Activated CD8-positive, alpha-beta memory T cell treated with anti-CD3 and anti-CD28 coated beads for 24 hours (primary cell): ENCODE data around the gene CZIB.
"Not testable (repeated sequence)": the region's sequence is repeated elsewhere in the genome, so short reads cannot be mapped to it uniquely, and the experiment has no call there.

Experiments
- DNase-seq: peaks from one replicate; pipeline ENCODE4 v3.0.0-alpha.2; 2020

The CZIB gene

GRCh38 chr1:53238197-53239155 lies 18.0 kb upstream of the CZIB start, which contains the start of gene MAGOH:
Gene MAGOH (minus strand): TSS chr1:53238518. CDS start chr1:53238448, 70 bp downstream.
- peak; percentile 97 for DNase-seq

DNA sequence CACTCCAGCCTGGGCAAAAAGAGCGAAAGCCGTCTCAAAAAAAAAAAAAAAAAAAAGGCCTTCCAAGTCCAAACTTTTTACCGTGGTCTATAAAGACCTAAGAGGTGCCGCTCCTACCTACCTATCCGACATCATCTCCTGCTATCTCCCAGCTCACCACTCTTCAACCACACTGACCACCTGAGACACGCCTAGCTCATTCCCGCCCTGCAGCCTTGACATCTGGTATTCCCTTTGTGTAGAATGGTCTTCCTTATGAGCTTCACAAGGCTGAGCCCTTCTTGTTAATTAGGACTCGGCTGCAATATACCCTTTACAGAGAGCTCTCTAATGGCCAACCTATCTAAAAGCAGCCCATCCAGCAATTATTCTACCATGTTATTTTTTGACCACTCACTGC lies 17.2 kb upstream of the CZIB start:
- no peak for DNase-seq

- DNase-seq: no peak
Observed at GRCh38 chr1:53220962-53221286, 490 bp upstream of the CZIB start.

GRCh38 chr1:53219711-53220110 lies 723 bp downstream of the CZIB start:
- DNase-seq: no peak

- no peak for DNase-seq
Observed at GRCh38 chr1:53218201-53218600, 2.2 kb downstream of the CZIB start.

- no peak for DNase-seq
Observed at GRCh38 chr1:53214376-53214940, 6.0 kb downstream of the CZIB start.

DNA sequence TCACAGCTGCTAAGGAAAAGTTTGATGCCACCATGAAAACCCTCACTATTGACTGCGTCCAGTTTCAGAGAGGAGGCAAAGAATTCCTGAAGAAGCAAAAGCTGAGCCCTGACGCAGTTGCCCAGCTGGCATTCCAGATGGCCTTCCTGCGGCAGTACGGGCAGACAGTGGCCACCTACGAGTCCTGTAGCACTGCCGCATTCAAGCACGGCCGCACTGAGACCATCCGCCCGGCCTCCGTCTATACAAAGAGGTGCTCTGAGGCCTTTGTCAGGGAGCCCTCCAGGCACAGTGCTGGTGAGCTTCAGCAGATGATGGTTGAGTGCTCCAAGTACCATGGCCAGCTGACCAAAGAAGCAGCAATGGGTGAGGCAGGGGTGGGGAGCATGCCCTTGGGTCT lies 9.5 kb downstream of the CZIB start:
- no peak for DNase-seq

DNA sequence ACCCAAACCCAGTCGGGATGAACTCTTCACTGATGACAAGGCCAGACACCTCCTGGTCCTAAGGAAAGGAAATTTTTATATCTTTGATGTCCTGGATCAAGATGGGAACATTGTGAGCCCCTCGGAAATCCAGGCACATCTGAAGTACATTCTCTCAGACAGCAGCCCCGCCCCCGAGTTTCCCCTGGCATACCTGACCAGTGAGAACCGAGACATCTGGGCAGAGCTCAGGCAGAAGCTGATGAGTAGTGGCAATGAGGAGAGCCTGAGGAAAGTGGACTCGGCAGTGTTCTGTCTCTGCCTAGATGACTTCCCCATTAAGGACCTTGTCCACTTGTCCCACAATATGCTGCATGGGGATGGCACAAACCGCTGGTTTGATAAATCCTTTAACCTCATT lies 10.1 kb downstream of the CZIB start:
- DNase-seq: no peak

DNA sequence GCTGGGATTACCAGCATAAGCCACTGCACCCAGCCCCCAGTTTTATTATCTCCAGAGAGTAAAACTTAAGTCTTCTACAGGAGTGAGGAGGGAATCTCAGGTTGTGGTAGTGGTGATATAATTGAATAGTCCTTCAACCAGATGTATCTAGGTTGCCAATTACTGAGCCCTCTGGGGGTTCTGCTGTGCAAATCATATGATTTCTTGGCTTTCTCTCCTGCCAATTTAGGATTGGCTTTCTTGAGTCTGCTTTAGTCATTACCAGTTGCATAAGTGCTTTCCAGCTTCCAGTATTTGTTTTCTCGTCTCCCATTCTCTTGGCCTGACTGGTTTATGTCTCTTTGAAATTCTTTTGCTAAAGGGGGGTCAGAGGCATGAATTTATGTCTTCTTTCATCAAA lies 12.7 kb downstream of the CZIB start:
- DNase-seq: no peak

DNA sequence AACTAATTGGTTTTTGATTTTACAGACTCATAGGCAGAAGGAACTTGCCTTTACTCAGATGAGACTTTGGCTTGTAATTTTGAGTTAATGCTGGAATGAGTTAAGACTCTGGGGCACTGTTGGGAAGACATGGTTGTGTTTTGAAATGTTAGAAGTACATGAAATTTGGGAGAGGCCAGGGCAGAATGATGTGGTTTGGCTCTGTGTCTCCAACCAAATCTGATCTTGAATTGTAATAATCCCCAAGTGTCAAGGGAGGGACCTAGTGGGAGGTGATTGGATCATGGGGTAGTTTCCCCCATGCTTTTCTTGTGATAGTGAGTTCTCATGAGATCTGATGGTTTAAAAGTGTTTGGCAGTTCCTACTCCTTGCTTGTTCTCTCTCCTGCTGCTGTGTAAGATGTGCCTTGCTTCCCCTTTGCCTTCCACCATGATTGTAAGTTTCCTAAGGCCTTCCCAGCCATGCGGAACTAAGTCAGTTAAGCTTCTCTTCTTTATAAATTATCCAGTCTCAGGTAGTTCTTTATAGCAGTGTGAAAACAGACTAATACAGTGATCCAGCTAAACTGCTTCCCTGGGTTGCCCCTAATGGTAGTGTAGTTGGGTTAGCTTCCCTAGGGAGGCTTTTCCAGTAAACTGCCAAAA lies 13.6 kb downstream of the CZIB start:
- DNase-seq: no peak

DNA sequence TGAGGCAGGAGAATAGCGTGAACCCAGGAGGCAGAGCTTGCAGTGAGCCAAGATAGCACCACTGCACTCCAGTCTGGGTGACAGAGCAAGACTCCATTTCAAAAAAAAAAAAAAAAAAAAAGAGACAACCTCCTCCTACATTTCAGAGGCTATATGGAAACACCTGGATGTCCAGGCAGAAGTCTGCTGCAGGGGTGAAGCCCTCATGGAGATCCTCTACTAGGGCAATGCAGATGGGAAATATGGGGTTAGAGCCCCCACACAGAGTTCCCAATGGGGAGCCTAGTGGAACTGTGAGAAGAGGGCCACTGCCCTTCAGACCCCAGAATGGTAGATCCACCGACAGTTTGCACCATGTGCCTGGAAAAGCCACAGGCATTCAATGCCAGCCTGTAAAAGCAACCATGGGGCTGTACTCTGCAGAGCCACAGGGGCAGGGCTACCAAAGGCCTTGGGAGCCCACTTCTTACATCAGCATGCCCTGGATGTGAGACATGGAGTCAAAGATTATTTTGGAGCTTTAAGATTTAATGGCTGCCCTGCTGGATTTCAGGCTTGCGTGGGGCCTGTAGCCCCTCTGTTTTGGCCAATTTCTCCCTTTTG lies 14.2 kb downstream of the CZIB start:
- not testable (repeated sequence) for DNase-seq

- not testable (repeated sequence) for DNase-seq
Observed at GRCh38 chr1:53205496-53205895, 14.9 kb downstream of the CZIB start.

- DNase-seq: no peak
Observed at GRCh38 chr1:53203466-53203865, 17.0 kb downstream of the CZIB start.

DNA sequence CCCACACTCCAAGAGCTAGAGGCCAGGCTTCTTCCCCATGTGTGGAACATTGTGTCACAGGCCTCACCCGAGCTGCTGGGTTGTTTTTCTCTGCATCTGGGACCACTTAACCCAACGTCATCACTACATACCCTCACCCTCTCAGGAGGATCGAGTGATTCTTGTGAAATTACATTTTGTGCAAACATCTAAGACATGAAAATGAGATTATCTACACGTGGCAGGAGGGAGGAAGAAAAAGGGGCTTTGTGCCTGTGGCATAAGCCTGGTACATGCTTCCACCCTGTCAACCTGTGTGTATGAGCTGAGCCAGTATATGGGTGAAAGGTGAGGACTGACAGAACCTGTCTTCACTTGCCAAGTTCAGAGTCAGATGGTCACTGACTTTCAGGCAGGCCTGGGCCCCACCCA lies 22.2 kb downstream of the CZIB start:
- DNase-seq: no peak

DNA sequence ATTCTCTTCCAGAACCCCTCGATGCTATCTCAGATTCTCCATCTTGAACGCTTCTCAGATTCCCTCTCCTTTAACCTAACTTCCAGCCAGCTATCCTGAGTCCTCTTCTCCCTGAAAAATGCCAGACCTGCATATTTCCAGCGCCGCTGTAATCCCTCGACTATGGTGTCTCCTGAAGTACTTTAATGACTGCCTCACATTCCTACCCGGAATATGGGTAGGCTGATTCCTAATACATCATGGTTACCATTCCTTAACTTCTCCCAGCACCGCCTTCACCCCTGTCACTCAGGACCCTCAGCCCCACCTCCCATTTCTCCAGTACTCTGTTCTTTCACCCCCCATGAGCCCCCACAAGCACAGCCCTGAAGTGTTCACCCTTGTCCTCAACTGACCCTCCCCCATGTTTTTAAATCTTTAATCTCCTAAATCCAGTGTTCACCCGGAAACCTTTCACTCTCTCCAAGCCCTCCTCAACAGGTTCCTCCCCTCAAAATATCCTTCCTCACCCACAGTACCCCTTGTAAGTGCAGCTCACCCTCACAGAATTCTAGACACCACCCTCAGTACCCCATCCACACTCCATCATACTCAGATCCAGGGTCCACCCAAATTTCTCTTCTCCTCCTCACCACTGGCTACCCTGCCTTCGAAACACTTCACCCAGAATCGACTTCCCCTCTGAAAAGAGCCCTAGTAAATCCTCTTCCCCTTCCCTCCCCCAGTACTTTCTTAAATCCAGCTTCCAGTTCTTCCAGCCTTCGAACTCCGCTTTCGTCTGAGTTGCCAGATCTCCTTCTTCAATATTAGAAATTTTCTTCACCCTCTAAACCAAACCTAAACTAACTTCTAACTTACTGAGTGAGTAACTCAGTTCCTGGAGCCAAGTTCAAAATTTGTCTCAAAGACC lies 22.9 kb downstream of the CZIB start:
- DNase-seq: no peak

DNA sequence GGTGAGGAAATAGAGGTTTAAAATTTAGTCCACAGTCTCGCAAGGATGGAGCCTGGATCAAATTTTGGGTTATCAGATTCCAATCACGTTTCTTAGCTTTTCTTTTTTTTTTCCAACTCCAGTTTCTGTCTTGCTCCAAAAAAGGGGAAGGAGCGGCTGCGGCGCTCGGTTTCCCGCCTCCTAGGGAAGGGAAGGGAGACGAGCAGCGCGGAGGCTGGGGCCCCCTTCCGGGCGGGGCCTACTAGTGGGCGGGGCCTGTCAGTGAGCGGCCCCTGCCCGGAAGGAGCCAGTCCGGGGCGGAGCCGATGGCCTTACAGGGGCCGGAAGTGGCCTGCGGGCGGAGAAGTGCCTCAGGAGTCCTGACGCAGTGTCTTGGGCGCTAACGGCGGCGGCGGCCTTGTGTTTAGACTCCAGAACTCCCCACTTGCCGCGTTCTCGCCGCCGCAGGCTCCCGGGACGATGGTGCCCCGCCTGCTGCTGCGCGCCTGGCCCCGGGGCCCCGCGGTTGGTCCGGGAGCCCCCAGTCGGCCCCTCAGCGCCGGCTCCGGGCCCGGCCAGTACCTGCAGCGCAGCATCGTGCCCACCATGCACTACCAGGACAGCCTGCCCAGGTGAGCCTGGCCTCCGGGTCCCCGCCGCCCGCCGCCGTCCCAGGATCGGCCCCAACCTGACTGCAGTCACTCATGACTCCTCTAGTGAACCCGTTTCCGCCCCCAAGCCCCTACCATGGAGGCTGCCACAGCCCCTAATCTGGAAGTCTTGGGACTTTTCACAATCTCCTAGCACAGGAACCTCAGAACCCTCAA lies 23.7 kb downstream of the CZIB start, which contains the start of gene CPT2:
TSS of gene CPT2 (plus strand) at position 340 of the 806 bp plus-strand sequence. CDS start at position 460, 120 bp downstream.
- peak; percentile 94 for DNase-seq

GRCh38 chr1:53196017-53196484 lies 24.4 kb downstream of the CZIB start:
- DNase-seq: no peak

DNA sequence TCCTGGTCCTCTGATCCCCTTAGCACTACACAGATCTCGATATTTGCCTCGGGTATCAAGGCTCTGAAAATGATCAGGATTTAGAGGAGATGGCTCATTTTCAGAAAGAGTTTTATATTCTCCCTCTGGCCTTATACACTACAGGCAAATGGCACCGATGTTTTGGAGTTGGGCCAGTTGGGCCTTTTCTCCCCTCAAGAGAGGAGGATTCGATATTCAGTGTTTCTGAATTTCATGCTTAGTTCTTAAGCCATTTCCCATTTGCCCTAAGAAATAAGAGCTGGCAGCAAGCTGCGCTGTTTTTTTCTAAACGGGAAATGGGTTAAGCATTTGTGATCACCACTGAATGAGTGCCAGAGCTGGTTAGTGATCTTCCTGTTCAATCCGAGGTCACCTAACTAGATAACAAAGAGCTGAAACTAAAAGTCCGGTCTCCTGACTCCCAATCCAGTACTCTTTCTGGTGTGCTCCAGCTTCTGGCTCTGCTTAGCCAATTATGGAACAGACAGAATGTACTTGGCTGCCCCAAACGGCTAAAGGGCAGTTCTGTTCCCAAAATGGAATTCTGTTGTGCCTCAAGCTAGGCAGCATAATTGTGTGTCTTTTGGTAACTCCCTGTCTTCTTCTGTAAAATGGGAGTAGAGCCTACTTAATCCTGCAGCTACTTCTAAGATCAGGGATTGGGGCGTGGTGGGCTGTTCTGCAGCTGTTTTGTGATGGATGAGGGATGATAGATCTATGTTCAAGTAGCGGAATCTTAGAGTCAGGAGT lies 25.0 kb downstream of the CZIB start:
- no peak for DNase-seq

DNA sequence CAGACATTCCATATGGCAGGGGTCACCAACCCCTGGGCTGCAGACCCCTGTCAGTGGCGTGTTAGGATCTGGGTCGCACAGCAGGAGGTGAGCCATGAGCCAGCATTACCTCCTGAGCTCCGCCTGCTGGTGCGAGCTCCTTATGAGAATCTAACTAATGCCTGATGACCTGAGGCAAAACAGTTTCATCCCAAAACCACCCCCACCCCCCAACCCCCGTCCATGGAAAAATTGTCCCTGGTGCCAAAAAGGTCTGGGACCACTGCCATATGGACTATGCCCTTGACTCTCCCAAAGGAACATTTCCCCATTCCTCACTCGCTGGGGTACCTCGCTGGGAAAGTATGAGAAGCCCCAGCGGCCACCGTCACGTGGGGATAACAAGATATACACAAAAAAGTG lies 30.2 kb downstream of the CZIB start:
- DNase-seq: no peak

DNA sequence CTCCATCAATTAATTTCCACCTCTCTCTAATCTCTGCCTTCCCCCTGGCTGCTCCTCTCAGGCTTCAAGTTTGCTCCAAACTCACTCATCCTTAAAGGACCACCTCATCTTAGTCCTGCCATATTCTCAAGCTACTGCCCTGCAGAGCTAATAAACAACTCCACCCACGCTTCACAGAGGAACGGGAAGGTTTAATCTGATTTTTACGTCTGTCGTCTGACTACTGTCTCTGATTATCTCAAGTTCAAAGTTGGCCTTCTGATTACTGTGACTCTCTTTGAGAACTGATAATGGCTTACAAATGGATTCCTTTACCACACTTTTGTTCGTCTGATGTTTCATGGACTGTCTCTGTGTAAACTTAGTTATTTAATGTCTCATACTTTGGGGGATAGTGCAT lies 31.4 kb downstream of the CZIB start:
- no peak for DNase-seq
